Measurements from ENCODE around the gene COPA.

COPA gene

DNA sequence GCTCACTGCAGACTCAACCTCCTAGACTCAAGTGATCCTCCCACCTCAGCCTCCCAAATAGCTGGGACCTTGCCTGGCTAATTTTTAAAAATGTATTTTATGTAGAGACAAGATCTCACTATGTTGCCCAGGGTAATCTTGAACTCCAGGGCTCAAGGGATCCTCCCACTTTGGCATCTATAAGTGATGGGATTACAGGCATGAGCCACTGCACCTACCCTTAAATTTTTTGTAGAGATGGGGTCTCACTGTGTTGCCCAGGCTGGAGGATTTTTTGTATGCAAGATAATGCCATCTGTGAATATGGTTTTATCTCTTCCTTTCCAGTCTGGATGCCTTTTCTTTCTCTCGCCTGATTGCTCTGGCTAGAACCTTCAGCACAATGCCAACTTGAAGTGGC is 72.0 kb downstream of the COPA start:
- DNase-seq (ENCODE audit: low spot score), result no peak
- Histone ChIP-seq H3K4me1 (ENCODE audit: control insufficient read depth in 2 of 2, insufficient read depth in 1 of 2, low read depth in 1 of 2, low read length in 2 of 2) (no peaks in the 10 kb centered on the region), H3K4me2 (ENCODE audit: insufficient read depth, low read length, poor library complexity, severe bottlenecking) (no peak overlapping the region), H3K27me3 (ENCODE audit: control insufficient read depth in 3 of 3, insufficient read depth in 3 of 3, low read depth in 1 of 3, low read length in 3 of 3) (peaks cover 0 to 2% (median 0%) of the 10 kb centered on the region in 3 experiments), H2AK5ac (ENCODE audit: low read depth, low read length) (no peak overlapping the region), H2BK5ac (ENCODE audit: low read length) (no peak overlapping the region), H4K91ac (ENCODE audit: low read depth, low read length, poor library complexity) (no peak overlapping the region), H3K23ac (ENCODE audit: low read depth, low read length, poor library complexity) (no peak overlapping the region), H2BK120ac (ENCODE audit: low read depth, low read length) (no peak overlapping the region), H2BK15ac (ENCODE audit: low read length) (no peak overlapping the region), H4K8ac (ENCODE audit: low read depth, low read length) (no peak overlapping the region), H3K79me1 (ENCODE audit: low read depth, low read length) (no peaks in the 10 kb centered on the region), H3K4ac (ENCODE audit: low read length) (no peak overlapping the region), H3K18ac (ENCODE audit: low read length) (no peak overlapping the region), H3K9me3 (replicated peaks in 1 of 2; ENCODE audit: control insufficient read depth in 2 of 2, insufficient read depth in 1 of 2, low read depth in 1 of 2, low read length in 2 of 2) (no peaks in the 10 kb centered on the region), H2AFZ (ENCODE audit: low read length) (no peak overlapping the region), H3K27ac (replicated peaks; ENCODE audit: low read length) (no peak overlapping the region), H3K14ac (ENCODE audit: low read length) (no peak overlapping the region), H3K36me3 (replicated peaks in 1 of 2; ENCODE audit: control insufficient read depth in 2 of 2, insufficient read depth in 2 of 2, low read length in 2 of 2) (peaks cover 0 to 5% of the 10 kb centered on the region in 2 donors), H2BK12ac (ENCODE audit: low read length) (no peak overlapping the region), H3K4me3 (ENCODE audit: low read length in 2 of 2) (no peak overlapping the region), H3K9ac (ENCODE audit: low read depth, low read length, poor library complexity) (no peak overlapping the region)
- WGBS, 2 donors (ENCODE audit: extremely low coverage in 2 of 2, insufficient read length in 2 of 2, insufficient replicate concordance in 1 of 2), result no CpG with 5 or more reads among the region's 1 CpG

DNA sequence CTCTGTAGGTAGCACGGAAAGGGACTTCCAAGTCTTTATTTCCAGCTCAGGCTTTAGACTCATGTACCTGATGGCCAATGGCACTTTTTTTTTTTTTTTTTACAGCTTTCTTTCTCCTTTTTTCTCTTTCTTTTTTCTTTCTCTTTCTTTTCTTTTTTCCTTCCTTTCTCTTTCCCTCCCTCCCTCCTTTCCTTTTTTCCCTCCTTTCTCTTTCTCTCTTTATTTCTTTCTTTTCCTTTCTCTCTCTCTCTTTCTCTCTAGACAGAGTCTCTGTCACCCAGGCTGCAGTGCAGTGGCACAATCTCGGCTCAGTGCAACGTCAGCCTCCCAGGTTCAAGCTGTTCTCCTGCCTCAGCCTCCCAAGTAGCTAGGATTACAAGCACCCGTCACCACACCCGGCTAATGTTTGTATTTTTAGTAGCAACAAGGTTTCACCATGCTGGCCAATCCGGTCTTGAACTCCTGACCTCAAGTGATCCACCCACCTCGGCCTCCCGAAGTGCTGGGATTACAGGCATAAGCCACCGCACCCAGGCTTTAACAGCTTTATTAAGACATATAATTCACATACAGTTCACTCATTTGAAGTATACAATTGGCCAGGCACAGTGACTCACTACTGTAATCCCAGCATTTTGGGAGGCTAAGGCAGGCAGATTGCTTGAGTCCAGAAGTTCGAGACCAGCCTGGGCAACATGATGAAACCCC is 75.6 kb downstream of the COPA start:
- Histone ChIP-seq H2BK120ac (ENCODE audit: low read depth, low read length) (no peak overlapping the region), H3K9ac (ENCODE audit: low read depth, low read length, poor library complexity) (no peak overlapping the region), H4K8ac (ENCODE audit: low read depth, low read length) (no peak overlapping the region), H2BK15ac (ENCODE audit: low read length) (no peak overlapping the region), H2BK5ac (ENCODE audit: low read length) (no peak overlapping the region), H3K4me2 (ENCODE audit: insufficient read depth, low read length, poor library complexity, severe bottlenecking) (no peak overlapping the region), H3K27me3 (ENCODE audit: control insufficient read depth in 3 of 3, insufficient read depth in 3 of 3, low read depth in 1 of 3, low read length in 3 of 3) (no peaks in the 10 kb centered on the region), H2BK12ac (ENCODE audit: low read length) (no peak overlapping the region), H3K27ac (replicated peaks; ENCODE audit: low read length) (no peak overlapping the region), H3K9me3 (replicated peaks in 1 of 2; ENCODE audit: control insufficient read depth in 2 of 2, insufficient read depth in 1 of 2, low read depth in 1 of 2, low read length in 2 of 2) (no peaks in the 10 kb centered on the region), H3K18ac (ENCODE audit: low read length) (no peak overlapping the region), H3K36me3 (replicated peaks in 1 of 2; ENCODE audit: control insufficient read depth in 2 of 2, insufficient read depth in 2 of 2, low read length in 2 of 2) (no peaks in the 10 kb centered on the region), H3K23ac (ENCODE audit: low read depth, low read length, poor library complexity) (no peak overlapping the region), H3K4me1 (ENCODE audit: control insufficient read depth in 2 of 2, insufficient read depth in 1 of 2, low read depth in 1 of 2, low read length in 2 of 2) (peaks cover 0 to 2% of the 10 kb centered on the region in 2 donors), H3K79me1 (ENCODE audit: low read depth, low read length) (no peaks in the 10 kb centered on the region), H3K4me3 (ENCODE audit: low read length in 2 of 2) (no peak overlapping the region), H3K4ac (ENCODE audit: low read length) (no peak overlapping the region), H3K14ac (ENCODE audit: low read length) (no peak overlapping the region), H4K91ac (ENCODE audit: low read depth, low read length, poor library complexity) (no peak overlapping the region), H2AK5ac (ENCODE audit: low read depth, low read length) (no peak overlapping the region), H2AFZ (ENCODE audit: low read length) (no peak overlapping the region)
- WGBS, 2 donors (ENCODE audit: extremely low coverage in 2 of 2, insufficient read length in 2 of 2, insufficient replicate concordance in 1 of 2), result no CpG with 5 or more reads among the region's 10 CpGs
- no peak for DNase-seq (ENCODE audit: low spot score)

DNA sequence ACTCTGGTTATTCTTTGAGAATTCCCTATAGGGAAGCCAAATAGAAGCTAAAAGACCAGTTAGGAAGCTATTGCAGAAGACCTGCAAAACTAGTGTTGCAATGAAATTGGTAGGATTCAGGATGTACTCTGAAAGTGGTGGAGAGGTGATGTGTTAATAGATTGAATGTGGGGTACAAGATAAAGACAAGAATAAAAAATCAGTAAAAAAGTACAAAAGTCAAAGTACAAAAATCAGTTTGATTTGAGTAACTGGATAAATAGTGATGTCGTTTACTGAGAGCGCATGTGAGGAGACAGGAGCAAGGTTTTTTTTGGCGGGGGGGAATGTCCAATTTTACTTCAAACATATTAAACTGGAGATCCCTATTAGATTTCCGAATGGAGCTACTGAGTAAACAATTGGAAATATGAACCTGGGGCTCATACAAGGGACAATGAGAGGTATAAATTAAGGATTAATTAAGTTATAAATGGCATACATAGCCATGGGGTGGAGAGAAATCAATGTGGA is 78.2 kb downstream of the COPA start:
- H2AFZ ChIP-seq (ENCODE audit: low read length), result no peak overlapping the region
- H3K4me1 ChIP-seq (ENCODE audit: control insufficient read depth in 2 of 2, insufficient read depth in 1 of 2, low read depth in 1 of 2, low read length in 2 of 2), result peaks cover 2 to 5% of the 10 kb centered on the region in 2 donors
- no peaks in the 10 kb centered on the region for H3K27me3 ChIP-seq (ENCODE audit: control insufficient read depth in 3 of 3, insufficient read depth in 3 of 3, low read depth in 1 of 3, low read length in 3 of 3)
- no peak overlapping the region for H3K9ac ChIP-seq (ENCODE audit: low read depth, low read length, poor library complexity)
- H2BK12ac ChIP-seq (ENCODE audit: low read length), result no peak overlapping the region
- H3K36me3 ChIP-seq (replicated peaks in 1 of 2; ENCODE audit: control insufficient read depth in 2 of 2, insufficient read depth in 2 of 2, low read length in 2 of 2), result peaks cover 0 to 4% of the 10 kb centered on the region in 2 donors
- no peak overlapping the region for H4K91ac ChIP-seq (ENCODE audit: low read depth, low read length, poor library complexity)
- no peak overlapping the region for H3K18ac ChIP-seq (ENCODE audit: low read length)
- H3K23ac ChIP-seq (ENCODE audit: low read depth, low read length, poor library complexity), result no peak overlapping the region
- WGBS, 2 donors (ENCODE audit: extremely low coverage in 2 of 2, insufficient read length in 2 of 2, insufficient replicate concordance in 1 of 2), result no CpG with 5 or more reads among the region's 4 CpGs
- no peak overlapping the region for H3K14ac ChIP-seq (ENCODE audit: low read length)
- no peak overlapping the region for H3K4ac ChIP-seq (ENCODE audit: low read length)
- H2AK5ac ChIP-seq (ENCODE audit: low read depth, low read length), result no peak overlapping the region
- H3K9me3 ChIP-seq (replicated peaks in 1 of 2; ENCODE audit: control insufficient read depth in 2 of 2, insufficient read depth in 1 of 2, low read depth in 1 of 2, low read length in 2 of 2), result no peaks in the 10 kb centered on the region
- no peaks in the 10 kb centered on the region for H3K79me1 ChIP-seq (ENCODE audit: low read depth, low read length)
- DNase-seq (ENCODE audit: low spot score), result no peak
- no peak overlapping the region for H2BK120ac ChIP-seq (ENCODE audit: low read depth, low read length)
- no peak overlapping the region for H3K4me3 ChIP-seq (ENCODE audit: low read length in 2 of 2)
- H3K27ac ChIP-seq (replicated peaks; ENCODE audit: low read length), result no peak overlapping the region
- H2BK15ac ChIP-seq (ENCODE audit: low read length), result no peak overlapping the region
- no peak overlapping the region for H4K8ac ChIP-seq (ENCODE audit: low read depth, low read length)
- no peak overlapping the region for H3K4me2 ChIP-seq (ENCODE audit: insufficient read depth, low read length, poor library complexity, severe bottlenecking)
- no peak overlapping the region for H2BK5ac ChIP-seq (ENCODE audit: low read length)

DNA sequence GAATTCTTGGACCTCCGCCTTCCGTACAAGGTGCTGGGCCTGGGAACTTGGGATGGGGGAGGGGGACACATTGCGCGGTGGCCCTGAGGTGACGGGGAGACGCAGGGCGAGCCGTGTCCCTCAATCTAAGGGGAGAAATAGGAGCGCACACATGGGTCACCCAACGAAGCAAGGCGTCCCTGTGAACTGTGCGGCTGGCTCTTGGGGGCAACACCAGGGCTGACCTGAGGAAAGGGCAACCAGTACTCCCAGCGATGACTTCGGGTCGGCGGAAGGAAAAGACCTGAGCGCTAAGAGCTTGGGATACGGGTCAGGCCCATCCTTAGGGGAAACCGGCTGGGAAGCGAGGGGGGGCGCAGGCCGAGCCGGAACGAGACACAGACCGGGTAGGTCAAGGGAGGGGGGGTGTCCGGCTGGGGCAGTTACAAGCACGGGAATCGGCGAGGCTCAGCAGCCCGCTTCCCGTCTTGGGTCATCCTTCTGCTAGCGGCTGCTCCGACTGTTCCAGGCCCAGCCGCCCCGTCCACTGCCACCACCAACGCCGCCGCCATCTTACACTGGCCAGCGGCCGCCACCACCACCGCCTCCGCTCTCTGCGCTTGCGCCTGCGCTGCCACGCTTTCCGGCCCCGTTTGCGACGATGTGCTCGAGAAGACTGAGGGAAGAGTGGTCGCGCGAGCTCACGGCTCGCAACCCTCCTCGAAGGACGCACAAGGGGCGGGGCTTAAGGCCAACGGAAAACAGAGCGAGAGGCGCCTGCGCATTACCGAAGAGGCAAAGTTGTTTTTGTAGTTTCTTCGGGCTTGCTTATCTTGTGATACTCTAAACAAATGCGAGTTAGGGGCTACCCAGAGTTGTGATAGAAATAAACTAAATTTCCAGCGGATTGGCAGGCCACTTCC is 80.9 kb downstream of the COPA start, which contains the start of gene DCAF8:
Gene DCAF8 (minus strand): TSS at position 657 of the 902 bp plus-strand sequence. CDS start 18,541 bp downstream, outside the sequence.
- peak within 1 kb of the TSS; percentile 96 for H2BK5ac ChIP-seq (ENCODE audit: low read length)
- no peak within 1 kb of the TSS for H2BK12ac ChIP-seq (ENCODE audit: low read length)
- H3K4me2 ChIP-seq (ENCODE audit: insufficient read depth, low read length, poor library complexity, severe bottlenecking), result peak within 1 kb of the TSS; percentile 58
- peak within 1 kb of the TSS; percentile 93 for H2AK5ac ChIP-seq (ENCODE audit: low read depth, low read length)
- H3K14ac ChIP-seq (ENCODE audit: low read length), result peak within 1 kb of the TSS; percentile 2
- H3K27ac ChIP-seq (replicated peaks; ENCODE audit: low read length), result peak within 1 kb of the TSS; percentile 78
- WGBS, 2 donors (ENCODE audit: extremely low coverage in 2 of 2, insufficient read length in 2 of 2, insufficient replicate concordance in 1 of 2), result no CpG with 5 or more reads among the region's 67 CpGs
- no peak within 1 kb of the TSS for H2BK15ac ChIP-seq (ENCODE audit: low read length)
- H3K27me3 ChIP-seq (ENCODE audit: control insufficient read depth in 3 of 3, insufficient read depth in 3 of 3, low read depth in 1 of 3, low read length in 3 of 3), result no peaks in the 10 kb centered on the region
- H2AFZ ChIP-seq (ENCODE audit: low read length), result peak within 1 kb of the TSS; percentile 88
- peaks cover 0 to 25% of the 10 kb centered on the region in 2 donors for H3K36me3 ChIP-seq (replicated peaks in 1 of 2; ENCODE audit: control insufficient read depth in 2 of 2, insufficient read depth in 2 of 2, low read length in 2 of 2)
- H3K18ac ChIP-seq (ENCODE audit: low read length), result peak within 1 kb of the TSS; percentile 100
- H3K23ac ChIP-seq (ENCODE audit: low read depth, low read length, poor library complexity), result peak within 1 kb of the TSS; percentile 99
- H3K9ac ChIP-seq (ENCODE audit: low read depth, low read length, poor library complexity), result peak within 1 kb of the TSS; percentile 100
- peak within 1 kb of the TSS; percentile 22 for H4K91ac ChIP-seq (ENCODE audit: low read depth, low read length, poor library complexity)
- H3K9me3 ChIP-seq (replicated peaks in 1 of 2; ENCODE audit: control insufficient read depth in 2 of 2, insufficient read depth in 1 of 2, low read depth in 1 of 2, low read length in 2 of 2), result no peaks in the 10 kb centered on the region
- DNase-seq (ENCODE audit: low spot score), result peak; percentile 96
- peak within 1 kb of the TSS; percentile 18 for H2BK120ac ChIP-seq (ENCODE audit: low read depth, low read length)
- peak within 1 kb of the TSS; percentile 83 to 100 for H3K4me3 ChIP-seq (ENCODE audit: low read length in 2 of 2)
- peak within 1 kb of the TSS; percentile 43 for H4K8ac ChIP-seq (ENCODE audit: low read depth, low read length)
- H3K79me1 ChIP-seq (ENCODE audit: low read depth, low read length), result no peaks in the 10 kb centered on the region
- peak within 1 kb of the TSS; percentile 95 for H3K4ac ChIP-seq (ENCODE audit: low read length)
- peaks cover 6 to 7% of the 10 kb centered on the region in 2 donors for H3K4me1 ChIP-seq (ENCODE audit: control insufficient read depth in 2 of 2, insufficient read depth in 1 of 2, low read depth in 1 of 2, low read length in 2 of 2)

Measured in neuronal stem cell (in vitro differentiated cells).